Measurements from ENCODE around the gene MRPL20. TPM values are rescaled to one million over a fixed set of nuclear protein-coding genes. Genes with fewer than 3 reads are reported as not detected.
A peak's percentile ranks its signal among the peaks of the same experiment; 100 is the strongest.

The MRPL20 gene
- total and polyA plus RNA-seq, 2 donors (not counting 3 experiments of a cell fraction or from before 2014, with no cell fraction given) = 134 to 152 TPM

DNA sequence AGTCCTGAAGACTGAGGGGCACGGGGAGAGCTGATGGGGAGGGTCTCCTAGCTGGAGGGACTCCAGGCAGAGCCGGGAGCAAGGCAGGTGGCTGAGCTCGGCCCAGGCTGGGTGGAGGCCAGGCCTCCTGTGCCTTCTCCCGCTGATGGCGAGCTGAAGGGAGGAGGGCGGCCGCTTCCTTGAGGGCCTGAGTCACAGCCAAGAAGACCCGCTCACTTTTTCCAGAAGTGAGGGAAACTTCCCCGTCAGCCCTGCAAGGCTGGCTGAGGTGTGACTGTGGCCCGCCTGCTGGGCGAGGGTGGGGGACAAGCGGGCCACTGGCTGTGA, 26.7 kb upstream of the MRPL20 start:
- intact Hi-C loops (cut with micrococcal nuclease) (loop anchor here (1.0 kb wide), 1 partner anchor 26 kb away; the partner anchor contains the start of gene MRPL20), dilution Hi-C loops (cut with MboI; ENCODE audit: extremely low pct_ligation_motif_present, low sequenced_read_pairs) (no loop called here)
- ChIA-PET POLR2A (no interaction called here), CTCF (interaction anchor here (0.7 to 2.4 kb wide), 4 partner anchors 26 to 35 kb away, joined by 3 to 7 read pairs (median 4); partner anchors contain the start of genes CCNL2 and MRPL20)
- Histone ChIP-seq H4K20me1 (replicated peaks; ENCODE audit: control insufficient read depth, extremely low read depth, insufficient read depth, low read length) (no peaks in the 10 kb centered on the region), H3K27me3 (ENCODE audit: control insufficient read depth in 2 of 2, insufficient read depth in 2 of 2, low read length in 2 of 2) (no peaks in the 10 kb centered on the region), H3K9ac (replicated peaks; ENCODE audit: extremely low read depth, insufficient read depth, low read length) (no peak overlapping the region), H3K36me3 (ENCODE audit: control insufficient read depth in 2 of 2, extremely low read depth in 1 of 2, insufficient read depth in 2 of 2, low read length in 2 of 2) (no peaks in the 10 kb centered on the region), H3K79me2 (ENCODE audit: control insufficient read depth, insufficient read depth, low read length) (no peaks in the 10 kb centered on the region), H3K9me1 (replicated peaks; ENCODE audit: control insufficient read depth, extremely low read depth, insufficient read depth, low read length) (no peaks in the 10 kb centered on the region), H3K4me1 (ENCODE audit: control insufficient read depth, extremely low read depth, insufficient read depth, low read length) (peaks cover 19% of the 10 kb centered on the region), H3K27ac (ENCODE audit: insufficient read depth, low read depth, low read length) (no peak overlapping the region), H3K4me3 (replicated peaks in 1 of 3; ENCODE audit: insufficient read depth in 1 of 3, low read depth in 1 of 3, low read length in 3 of 3) (no peak overlapping the region), H3K4me2 (ENCODE audit: insufficient read depth, low read length) (no peak overlapping the region), H2AFZ (ENCODE audit: low read depth, low read length) (peak overlapping the region; percentile 71), H3K9me3 (replicated peaks; ENCODE audit: control insufficient read depth, insufficient read depth, low read length) (no peaks in the 10 kb centered on the region)
- BruUV-seq (replicated peaks) = no TSS peak
- peak; percentile 55 for FAIRE-seq
- peak; percentile 59 for DNase-seq (ENCODE audit: low read depth, low spot score)
- TF ChIP-seq, protein P1, sequence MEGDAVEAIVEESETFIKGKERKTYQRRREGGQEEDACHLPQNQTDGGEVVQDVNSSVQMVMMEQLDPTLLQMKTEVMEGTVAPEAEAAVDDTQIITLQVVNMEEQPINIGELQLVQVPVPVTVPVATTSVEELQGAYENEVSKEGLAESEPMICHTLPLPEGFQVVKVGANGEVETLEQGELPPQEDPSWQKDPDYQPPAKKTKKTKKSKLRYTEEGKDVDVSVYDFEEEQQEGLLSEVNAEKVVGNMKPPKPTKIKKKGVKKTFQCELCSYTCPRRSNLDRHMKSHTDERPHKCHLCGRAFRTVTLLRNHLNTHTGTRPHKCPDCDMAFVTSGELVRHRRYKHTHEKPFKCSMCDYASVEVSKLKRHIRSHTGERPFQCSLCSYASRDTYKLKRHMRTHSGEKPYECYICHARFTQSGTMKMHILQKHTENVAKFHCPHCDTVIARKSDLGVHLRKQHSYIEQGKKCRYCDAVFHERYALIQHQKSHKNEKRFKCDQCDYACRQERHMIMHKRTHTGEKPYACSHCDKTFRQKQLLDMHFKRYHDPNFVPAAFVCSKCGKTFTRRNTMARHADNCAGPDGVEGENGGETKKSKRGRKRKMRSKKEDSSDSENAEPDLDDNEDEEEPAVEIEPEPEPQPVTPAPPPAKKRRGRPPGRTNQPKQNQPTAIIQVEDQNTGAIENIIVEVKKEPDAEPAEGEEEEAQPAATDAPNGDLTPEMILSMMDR (IDR thresholded peaks at IDR 0.05; ENCODE audit: extremely low read depth in 1 of 2, insufficient read depth in 1 of 2, low read depth in 1 of 2, low read length in 2 of 2) = no peak
- TF ChIP-seq POLR2AphosphoS5 (IDR thresholded peaks at IDR 0.05; ENCODE audit: insufficient read depth, low read depth, low read length) (no peak), MYC (IDR thresholded peaks at IDR 0.05; ENCODE audit: low read depth, low read length) (no peak), GATA2 (IDR thresholded peaks at IDR 0.05; ENCODE audit: insufficient read depth, insufficient read length, low read depth, low read length) (no peak), FOS (IDR thresholded peaks at IDR 0.05; ENCODE audit: borderline replicate concordance, insufficient read depth, low read length) (no peak), POLR2A (IDR thresholded peaks at IDR 0.05; ENCODE audit: low read depth, low read length) (no peak), EZH2 (IDR thresholded peaks at IDR 0.05; ENCODE audit: borderline replicate concordance, low read depth, low read length, severe bottlenecking) (no peak), JUN (IDR thresholded peaks at IDR 0.05; ENCODE audit: borderline replicate concordance, insufficient read depth, insufficient read length, low read depth) (no peak)
- TF ChIP-seq, protein P2, sequence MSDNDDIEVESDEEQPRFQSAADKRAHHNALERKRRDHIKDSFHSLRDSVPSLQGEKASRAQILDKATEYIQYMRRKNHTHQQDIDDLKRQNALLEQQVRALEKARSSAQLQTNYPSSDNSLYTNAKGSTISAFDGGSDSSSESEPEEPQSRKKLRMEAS (IDR thresholded peaks at IDR 0.05; ENCODE audit: insufficient read depth, insufficient read length) = no peak
